AG08396 (cell line): ENCODE results near the gene CASKIN2.
"Not testable (repeated sequence)": the region's sequence is repeated elsewhere in the genome, so short reads cannot be mapped to it uniquely, and the experiment has no call there.

Source experiments
- DNase-seq: peaks from one replicate; pipeline ENCODE4 v3.0.0; 2012; ENCODE audit warnings: low spot score, mixed read lengths

The CASKIN2 gene

GRCh38 chr17:75546181-75546580, 30.8 kb upstream of the CASKIN2 start:
- DNase-seq = no peak

- DNase-seq = no peak
Measured at GRCh38 chr17:75544250-75544649, 28.9 kb upstream of the CASKIN2 start.

- no peak for DNase-seq
Measured at GRCh38 chr17:75542728-75543336, 27.5 kb upstream of the CASKIN2 start.

GRCh38 chr17:75542229-75542628, 26.9 kb upstream of the CASKIN2 start:
- DNase-seq = no peak

- no peak for DNase-seq
Measured at GRCh38 chr17:75540923-75541503, 25.7 kb upstream of the CASKIN2 start.

- no peak for DNase-seq
Measured at GRCh38 chr17:75539967-75540729, 24.8 kb upstream of the CASKIN2 start.

GRCh38 chr17:75536366-75536765, 21.0 kb upstream of the CASKIN2 start:
- DNase-seq = no peak

GRCh38 chr17:75535871-75536270, 20.5 kb upstream of the CASKIN2 start:
- DNase-seq = no peak

GRCh38 chr17:75535119-75535537, 19.8 kb upstream of the CASKIN2 start:
- DNase-seq = no peak

- no peak for DNase-seq
Measured at GRCh38 chr17:75531721-75532072, 16.4 kb upstream of the CASKIN2 start.

- DNase-seq = no peak
Measured at GRCh38 chr17:75530837-75531720, 15.7 kb upstream of the CASKIN2 start.

GRCh38 chr17:75526555-75527270, 11.4 kb upstream of the CASKIN2 start:
- DNase-seq = no peak

GRCh38 chr17:75525806-75526554, 10.6 kb upstream of the CASKIN2 start:
- no peak for DNase-seq

- DNase-seq = peak; percentile 82
Measured at GRCh38 chr17:75524970-75525805, 9.9 kb upstream of the CASKIN2 start, which contains the start of gene LLGL2. Gene LLGL2 (plus strand): TSS chr17:75525697. CDS start chr17:75543427, 17,730 bp downstream.

- no peak for DNase-seq
Measured at GRCh38 chr17:75524269-75524969, 9.1 kb upstream of the CASKIN2 start.

- DNase-seq = no peak
Measured at GRCh38 chr17:75523647-75524046, 8.3 kb upstream of the CASKIN2 start.

- no peak for DNase-seq
Measured at GRCh38 chr17:75521951-75522727, 6.8 kb upstream of the CASKIN2 start.

GRCh38 chr17:75521290-75521689, 6.0 kb upstream of the CASKIN2 start:
- DNase-seq = no peak

- not testable (repeated sequence) for DNase-seq
Measured at GRCh38 chr17:75520413-75520812, 5.1 kb upstream of the CASKIN2 start.
